Stimulated activated CD4-positive, alpha-beta T cell treated with anti-CD3 and anti-CD28 coated beads, Interleukin-15, amount 100 ng/mL, for 1 hour (primary cell): ENCODE data around the gene TUT4.

Experiments used
- DNase-seq, 2 donors: peaks; one replicate each; pipeline ENCODE4 v3.0.0-alpha.2; 2020; ENCODE audit warnings: low read depth in 1 of 2, low spot score in 1 of 2

The TUT4 gene

DNA sequence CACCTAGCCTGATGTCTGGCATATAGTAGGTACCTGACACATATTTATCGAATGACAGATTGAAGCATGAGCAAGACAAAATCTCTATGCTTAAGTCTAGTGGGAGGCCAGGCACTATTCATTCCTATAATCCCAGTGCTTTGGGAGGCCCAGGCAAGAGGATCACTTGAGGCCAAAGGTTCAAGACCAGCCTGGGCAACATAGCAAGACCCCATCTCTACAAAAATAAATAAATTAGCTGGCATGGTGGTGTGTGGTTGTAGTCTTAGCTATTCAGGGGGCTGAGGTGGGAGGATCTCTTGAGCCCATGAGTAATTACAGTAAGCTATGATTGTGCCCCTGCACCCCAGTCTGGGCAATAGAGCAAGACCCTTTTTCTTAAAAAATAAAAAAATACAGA is 23.2 kb upstream of the TUT4 start:
- no peak for DNase-seq

DNA sequence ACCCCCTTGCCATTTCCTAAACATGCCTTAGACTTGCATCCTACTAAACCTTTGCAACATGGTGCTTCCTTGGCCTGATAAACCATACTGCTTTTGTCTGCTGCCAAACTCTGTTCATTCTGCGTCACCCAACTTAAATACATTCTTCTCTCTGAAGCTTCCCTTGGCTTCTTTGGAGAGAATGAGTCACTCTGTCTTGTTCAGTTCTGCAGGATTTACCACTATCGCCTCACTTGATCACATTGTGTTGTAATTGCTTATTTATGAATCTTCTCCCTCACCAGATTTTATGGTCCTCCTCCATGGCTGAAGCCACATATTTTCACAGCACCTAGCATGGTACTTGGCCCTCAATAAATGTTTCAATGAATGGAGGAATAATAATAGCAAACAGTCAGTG is 21.7 kb upstream of the TUT4 start:
- no peak for DNase-seq

- DNase-seq = no peak
These were observed 19.5 kb upstream of the TUT4 start for GRCh38 chr1:52572387-52572786.

DNA sequence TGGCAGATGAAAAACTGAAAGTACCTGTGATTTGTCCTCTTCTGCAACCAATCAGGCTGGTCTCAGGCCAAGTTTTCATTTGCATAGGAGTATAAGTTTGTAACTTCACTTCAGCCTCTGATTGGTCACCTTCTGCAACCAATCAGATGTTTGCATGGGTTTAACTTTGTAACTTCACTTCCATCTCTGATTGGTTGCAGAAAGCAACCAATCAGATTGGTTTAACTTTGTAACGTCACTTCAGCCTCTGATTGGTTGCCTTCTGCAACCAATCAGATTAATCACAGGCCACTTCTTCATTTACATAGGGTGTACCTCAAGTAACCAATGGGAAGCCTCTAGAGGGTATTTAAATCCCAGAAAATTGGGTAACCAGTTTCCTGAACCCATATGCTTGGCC is 18.9 kb upstream of the TUT4 start:
- DNase-seq = no peak

DNA sequence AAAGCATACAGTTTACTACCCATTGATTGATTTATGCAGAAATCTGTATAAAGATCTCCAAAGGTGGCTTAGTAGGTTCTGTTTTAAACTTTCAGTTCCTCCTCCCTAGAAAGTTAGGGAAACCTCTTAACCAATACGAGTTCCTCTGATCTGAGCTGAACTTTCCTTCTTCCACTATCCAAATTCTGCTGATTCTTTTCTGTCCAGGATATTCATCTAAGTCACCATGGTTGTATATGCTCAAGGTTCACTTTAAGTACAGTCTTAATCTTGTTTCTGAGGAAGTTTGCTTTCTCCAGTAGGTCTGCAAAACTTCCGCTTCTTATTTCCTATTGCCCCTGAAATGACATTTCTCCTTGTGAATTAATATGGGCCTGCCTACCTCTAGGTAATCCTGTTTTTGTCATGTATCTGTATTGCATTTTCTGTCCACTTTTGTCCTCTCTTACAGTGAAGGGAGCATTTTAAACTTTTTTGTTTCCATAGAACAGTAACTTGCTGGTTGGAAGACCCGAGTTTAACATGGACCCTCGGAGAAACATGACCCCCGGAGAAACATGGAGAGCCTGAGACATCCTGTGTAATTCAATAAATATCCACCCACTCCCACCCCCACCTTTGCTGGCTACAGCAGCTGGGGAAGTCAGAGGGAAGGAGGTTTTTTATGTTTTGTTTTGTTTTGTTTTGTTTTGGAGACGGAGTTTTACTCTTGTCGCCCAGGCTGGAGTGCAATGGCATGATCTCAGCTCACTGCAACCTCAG is 16.7 kb upstream of the TUT4 start:
- no peak for DNase-seq

- DNase-seq = no peak
These were observed 15.1 kb upstream of the TUT4 start for GRCh38 chr1:52567943-52568342.

- DNase-seq = no peak
These were observed 9.9 kb upstream of the TUT4 start for GRCh38 chr1:52562766-52563165.

- no peak for DNase-seq
These were observed 7.0 kb upstream of the TUT4 start for GRCh38 chr1:52559875-52560274.

- DNase-seq = no peak
These were observed 6.0 kb upstream of the TUT4 start for GRCh38 chr1:52558941-52559340.

DNA sequence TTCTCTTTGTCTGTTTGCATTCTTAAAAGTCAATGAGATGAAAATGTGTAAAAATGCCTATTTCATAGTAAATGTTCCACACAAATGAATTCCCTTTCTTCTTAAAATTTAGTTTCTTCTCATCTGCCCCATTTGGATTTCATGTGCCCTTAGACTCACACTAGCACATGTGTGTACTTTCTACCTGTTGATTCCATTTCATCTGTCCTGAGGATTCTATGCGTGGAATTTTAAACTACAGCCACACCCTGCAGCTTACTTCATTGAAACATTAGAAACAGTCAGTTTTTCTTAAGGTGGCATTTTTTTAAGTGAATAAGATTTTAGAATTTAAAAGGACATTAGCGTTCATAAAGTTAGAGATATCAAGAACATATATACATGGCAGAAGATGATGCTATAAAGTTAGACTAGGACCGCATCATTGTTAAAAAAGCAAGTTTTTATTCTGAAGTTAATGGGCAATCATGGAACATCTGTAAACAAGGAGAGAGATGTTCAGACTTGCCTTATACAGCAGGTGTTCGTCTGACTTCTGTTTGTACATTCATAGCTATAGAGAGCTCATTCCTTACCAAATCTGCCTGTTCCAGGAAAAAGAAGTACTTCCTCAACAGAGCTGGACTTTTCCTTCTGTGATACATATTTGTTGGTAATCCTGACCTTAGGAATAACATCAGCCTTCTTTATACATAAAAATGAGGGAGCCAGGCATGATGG is 3.9 kb upstream of the TUT4 start:
- DNase-seq = no peak

DNA sequence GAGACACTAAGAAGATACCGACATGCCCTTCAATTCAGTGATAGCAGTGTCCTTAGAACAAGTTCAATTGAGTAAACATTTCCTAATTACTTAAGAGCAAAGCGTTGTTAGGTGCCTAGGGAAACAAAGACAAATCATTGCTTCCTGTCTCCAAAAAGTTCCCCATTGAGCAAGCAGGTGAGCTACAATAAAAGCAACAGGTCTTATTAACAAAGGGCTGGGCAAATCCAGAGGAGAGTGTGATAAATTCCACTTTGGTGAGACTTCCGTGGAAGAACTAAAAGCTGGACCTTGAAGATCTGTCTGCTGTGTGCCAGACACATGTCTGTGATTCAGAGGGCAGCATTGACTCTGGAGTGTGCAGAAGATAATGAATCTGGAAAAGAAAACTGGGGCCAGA is 1.9 kb upstream of the TUT4 start:
- no peak for DNase-seq

GRCh38 chr1:52554267-52554640 is 1.4 kb upstream of the TUT4 start:
- no peak for DNase-seq

GRCh38 chr1:52553362-52554266 is 722 bp upstream of the TUT4 start:
- peak; percentile 73 to 83 for DNase-seq

- DNase-seq = peak; percentile 24 to 32
These were observed 722 bp downstream of the TUT4 start for GRCh38 chr1:52552236-52552504.

GRCh38 chr1:52551507-52552235 is 1.2 kb downstream of the TUT4 start:
- DNase-seq = peak in 1 of 2 donors; percentile 18

GRCh38 chr1:52550447-52550846 is 2.4 kb downstream of the TUT4 start:
- DNase-seq = no peak

GRCh38 chr1:52549267-52549666 is 3.6 kb downstream of the TUT4 start:
- no peak for DNase-seq

GRCh38 chr1:52546852-52547251 is 6.0 kb downstream of the TUT4 start:
- DNase-seq = no peak

GRCh38 chr1:52544665-52545525 is 8.0 kb downstream of the TUT4 start:
- DNase-seq = no peak

GRCh38 chr1:52542085-52542688 is 10.7 kb downstream of the TUT4 start:
- DNase-seq = no peak
